Keratinocyte (primary cell): ENCODE results near the gene CCDC61.

Source experiments
- EZH2 ChIP-seq: IDR thresholded peaks from one replicate; pipeline ENCODE4 v1.6.1; 2012; ENCODE audit warnings: inconsistent platforms, mild to moderate bottlenecking, low read length, moderate library complexity
- TF ChIP-seq, protein P1 (sequence below), 3 experiments: IDR thresholded peaks in 1 of 3; conservative IDR thresholded peaks in 1 of 3; optimal IDR thresholded peaks in 1 of 3; 2 replicates in 2 of 3; 3 replicates in 1 of 3; pipeline versions ENCODE3 to v1.5.1; 2011; ENCODE audit warnings: low read length in 3 of 3, mild to moderate bottlenecking in 3 of 3, moderate library complexity in 2 of 3, control low read depth in 1 of 3, inconsistent platforms in 1 of 3; ENCODE audit not compliant: insufficient read depth in 2 of 3; ENCODE audit errors: extremely low read depth in 1 of 3

DNA sequence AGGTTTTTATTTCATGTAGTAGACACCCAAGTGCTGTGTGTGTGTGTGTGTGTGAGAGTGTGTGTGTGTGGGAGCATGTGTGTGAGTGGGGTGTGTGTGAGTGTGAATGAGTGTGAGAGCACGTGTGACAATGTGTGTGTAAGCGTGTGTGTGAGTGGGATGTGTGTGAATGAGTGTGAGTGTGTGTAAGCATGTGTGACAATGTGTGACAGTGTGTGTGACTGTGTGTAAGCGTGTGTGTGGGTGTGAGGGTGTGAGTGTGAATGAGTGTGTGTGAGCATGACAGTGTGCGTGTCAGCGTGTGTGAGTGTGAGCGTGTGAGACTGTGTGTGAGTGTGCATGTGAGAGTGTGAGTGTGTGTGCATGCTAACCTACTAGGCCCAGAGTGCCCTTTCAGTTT lies 36.9 kb upstream of the CCDC61 start:
- TF ChIP-seq, protein P1, sequence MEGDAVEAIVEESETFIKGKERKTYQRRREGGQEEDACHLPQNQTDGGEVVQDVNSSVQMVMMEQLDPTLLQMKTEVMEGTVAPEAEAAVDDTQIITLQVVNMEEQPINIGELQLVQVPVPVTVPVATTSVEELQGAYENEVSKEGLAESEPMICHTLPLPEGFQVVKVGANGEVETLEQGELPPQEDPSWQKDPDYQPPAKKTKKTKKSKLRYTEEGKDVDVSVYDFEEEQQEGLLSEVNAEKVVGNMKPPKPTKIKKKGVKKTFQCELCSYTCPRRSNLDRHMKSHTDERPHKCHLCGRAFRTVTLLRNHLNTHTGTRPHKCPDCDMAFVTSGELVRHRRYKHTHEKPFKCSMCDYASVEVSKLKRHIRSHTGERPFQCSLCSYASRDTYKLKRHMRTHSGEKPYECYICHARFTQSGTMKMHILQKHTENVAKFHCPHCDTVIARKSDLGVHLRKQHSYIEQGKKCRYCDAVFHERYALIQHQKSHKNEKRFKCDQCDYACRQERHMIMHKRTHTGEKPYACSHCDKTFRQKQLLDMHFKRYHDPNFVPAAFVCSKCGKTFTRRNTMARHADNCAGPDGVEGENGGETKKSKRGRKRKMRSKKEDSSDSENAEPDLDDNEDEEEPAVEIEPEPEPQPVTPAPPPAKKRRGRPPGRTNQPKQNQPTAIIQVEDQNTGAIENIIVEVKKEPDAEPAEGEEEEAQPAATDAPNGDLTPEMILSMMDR (optimal IDR thresholded peaks at IDR 0.05 in 1 of 3, IDR thresholded peaks at IDR 0.05 in 1 of 3, conservative IDR thresholded peaks at IDR 0.05 in 1 of 3; ENCODE audit: extremely low read depth in 1 of 3, insufficient read depth in 2 of 3, low read length in 3 of 3): no peak
- no peak for TF ChIP-seq EZH2
